ENCODE results near the gene SCN3A. TPM values are rescaled to one million over a fixed set of nuclear protein-coding genes. Genes with fewer than 3 reads are reported as not detected.

SCN3A gene
- total RNA-seq, 1 donor from 2014 or later: 1.4 TPM

DNA sequence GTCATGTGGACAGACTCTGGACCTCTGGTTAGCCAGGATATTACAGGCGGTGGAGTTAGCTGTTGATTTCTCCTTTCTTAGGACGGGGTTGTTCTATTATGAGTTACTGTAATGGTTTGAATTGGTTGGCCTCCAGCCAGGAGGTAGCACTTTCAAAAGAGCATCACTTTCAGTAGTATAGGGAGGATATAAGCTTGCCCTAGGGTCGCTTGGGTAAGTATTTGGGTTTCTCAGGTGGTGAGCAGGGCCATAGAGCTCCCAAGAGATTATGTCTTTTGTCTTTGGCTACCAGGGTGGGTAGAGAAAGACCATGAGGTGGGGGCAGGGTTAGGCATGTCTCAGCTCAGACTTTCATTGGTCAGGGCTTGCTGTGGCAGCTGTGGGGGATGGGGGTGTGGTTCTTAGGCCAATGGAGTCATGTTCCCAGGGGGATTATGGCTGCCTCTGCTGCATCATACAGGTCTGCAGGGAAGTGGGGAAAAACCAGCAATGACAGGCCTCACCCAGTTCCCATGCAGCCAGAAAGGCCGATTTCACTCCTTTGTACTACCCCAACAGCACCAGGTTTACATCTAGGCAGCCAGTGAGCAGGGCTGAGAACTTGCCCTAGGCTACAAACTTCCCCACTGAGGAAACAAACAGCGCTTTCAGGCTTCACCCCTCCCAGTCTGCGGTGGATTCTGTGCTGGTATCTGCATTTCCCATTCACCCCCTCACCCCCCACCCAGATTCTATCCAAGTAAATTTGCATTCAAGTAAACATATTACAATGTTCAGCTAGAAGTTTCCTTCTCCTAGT is 159.1 kb downstream of the SCN3A start:
- FAIRE-seq (no peak), DNase-seq (ENCODE audit: low read depth) (no peak)
- Mint-ChIP-seq H3K9me3 (ENCODE audit: unreplicated experiment) (peaks cover 2% of the 10 kb centered on the region), H3K36me3 (ENCODE audit: low read depth, unreplicated experiment) (no peaks in the 10 kb centered on the region), H3K27me3 (ENCODE audit: low read depth, unreplicated experiment) (no peaks in the 10 kb centered on the region), H3K4me3 (ENCODE audit: unreplicated experiment) (no peak overlapping the region), H3K4me1 (ENCODE audit: low read depth, unreplicated experiment) (no peaks in the 10 kb centered on the region), H3K27ac (ENCODE audit: unreplicated experiment) (no peak overlapping the region)
- Histone ChIP-seq H3K4me3 (ENCODE audit: insufficient read depth, low read depth, low read length) (no peak overlapping the region), H3K36me3 (ENCODE audit: insufficient read depth, low read length) (no peaks in the 10 kb centered on the region), H3K27ac (ENCODE audit: low read depth, low read length) (no peak overlapping the region), H3K9ac (ENCODE audit: low read length) (no peak overlapping the region), H3K79me2 (ENCODE audit: insufficient read depth, low read length) (no peaks in the 10 kb centered on the region), H2AFZ (ENCODE audit: low read depth, low read length) (no peak overlapping the region), H3K4me2 (ENCODE audit: low read length) (no peak overlapping the region), H4K20me1 (ENCODE audit: insufficient read depth, low read length) (no peaks in the 10 kb centered on the region), H3K27me3 (ENCODE audit: insufficient read depth, low read length) (no peaks in the 10 kb centered on the region), H3K4me1 (ENCODE audit: insufficient read depth, low read length) (no peaks in the 10 kb centered on the region), H3K9me3 (ENCODE audit: insufficient read depth, low read depth, low read length) (no peaks in the 10 kb centered on the region)
- TF ChIP-seq EZH2 (IDR thresholded peaks at IDR 0.05; ENCODE audit: insufficient read depth, low read length): no peak

Other genes with a start within 250 kb of the SCN3A start
- not detected in 2 replicates for gene SLC38A11, start 248.5 kb downstream of the SCN3A start, total RNA-seq
- gene SCN2A, start 35.4 kb upstream of the SCN3A start, total RNA-seq: 7.5 and 8.2 TPM in 2 replicates